ENCODE data around the gene JAK1. TPM values are rescaled to one million over a fixed set of nuclear protein-coding genes. Genes with fewer than 3 reads are reported as not detected.
A peak's percentile ranks its signal among the peaks of the same experiment; 100 is the strongest.

JAK1 gene
- total and polyA plus RNA-seq, 9 of the 15 experiments (the other 6 are each of a cell fraction or from before 2014, with no cell fraction given): 9.7 to 44.1 (median 42.5) TPM

GRCh38 chr1:65001231-65001792, 35.0 kb upstream of the JAK1 start (continued):
- TF ChIP-seq ZNF507 (tag; conservative IDR thresholded peaks at IDR 0.05): no peak
- no peak for TF ChIP-seq XRCC4 (IDR thresholded peaks at IDR 0.05; ENCODE audit: extremely low read depth, insufficient read depth, insufficient read length)
- no peak for TF ChIP-seq TARDBP (IDR thresholded peaks at IDR 0.05)
- TF ChIP-seq ARID2 (IDR thresholded peaks at IDR 0.05): no peak
- TF ChIP-seq UBTF (IDR thresholded peaks at IDR 0.05; ENCODE audit: borderline replicate concordance in 1 of 2, low read depth in 2 of 2, low read length in 2 of 2): 0 out of 4 replicates have a peak, but pooled peaks of 1 of the 2 experiments have one; percentile 19
- TF ChIP-seq SMAD1 (IDR thresholded peaks at IDR 0.05; ENCODE audit: low read depth, low read length, partially characterized antibody): no peak
- no peak for TF ChIP-seq ZNF277 (CRISPR knock-in tag; IDR thresholded peaks at IDR 0.05; ENCODE audit: borderline replicate concordance)
- peak; percentile 35; the same call in 1 of the 2 replicates for TF ChIP-seq SMARCA5 (IDR thresholded peaks at IDR 0.05)
- no peak for TF ChIP-seq HOMEZ (CRISPR knock-in tag; IDR thresholded peaks at IDR 0.05)
- TF ChIP-seq ZNF318 (IDR thresholded peaks at IDR 0.05; ENCODE audit: borderline replicate concordance in 1 of 2, low read depth in 1 of 2): no peak
- no peak for TF ChIP-seq KLF13 (tag; IDR thresholded peaks at IDR 0.05; ENCODE audit: borderline replicate concordance, low read depth)
- TF ChIP-seq FOXK2 (conservative IDR thresholded peaks at IDR 0.05 in 1 of 2, IDR thresholded peaks at IDR 0.05 in 1 of 2; ENCODE audit: low read depth in 2 of 2): no peak
- no peak for TF ChIP-seq TSC22D4 (tag; IDR thresholded peaks at IDR 0.05)
- TF ChIP-seq C11orf30 (IDR thresholded peaks at IDR 0.05; ENCODE audit: low read depth): no peak
- no peak for TF ChIP-seq SMARCE1 (IDR thresholded peaks at IDR 0.05)

All from K562 (cell line).